ENCODE data around the gene LEUTX.

LEUTX gene

DNA sequence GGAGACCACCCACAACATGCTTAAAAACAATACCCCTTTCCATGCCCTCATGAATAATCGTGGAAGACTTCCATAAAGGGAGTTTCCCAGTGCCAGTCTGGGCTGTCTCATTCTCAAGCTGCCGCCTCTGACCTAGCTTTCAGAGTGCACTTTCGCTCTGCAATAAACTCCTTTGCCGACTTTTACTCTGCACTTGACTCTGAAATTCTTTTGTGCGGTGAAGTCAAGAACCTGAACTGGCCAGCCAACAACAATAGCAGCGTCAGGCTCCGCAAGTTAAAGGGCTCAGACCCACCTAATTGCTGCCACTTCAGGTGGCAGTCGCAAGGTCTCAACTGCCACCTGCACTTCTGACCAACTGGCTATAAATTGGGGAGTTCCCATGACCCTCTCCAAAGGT, 10.3 kb upstream of the LEUTX start:
- no peak for DNase-seq (ENCODE audit: low read depth)
- TF ChIP-seq, protein P1, sequence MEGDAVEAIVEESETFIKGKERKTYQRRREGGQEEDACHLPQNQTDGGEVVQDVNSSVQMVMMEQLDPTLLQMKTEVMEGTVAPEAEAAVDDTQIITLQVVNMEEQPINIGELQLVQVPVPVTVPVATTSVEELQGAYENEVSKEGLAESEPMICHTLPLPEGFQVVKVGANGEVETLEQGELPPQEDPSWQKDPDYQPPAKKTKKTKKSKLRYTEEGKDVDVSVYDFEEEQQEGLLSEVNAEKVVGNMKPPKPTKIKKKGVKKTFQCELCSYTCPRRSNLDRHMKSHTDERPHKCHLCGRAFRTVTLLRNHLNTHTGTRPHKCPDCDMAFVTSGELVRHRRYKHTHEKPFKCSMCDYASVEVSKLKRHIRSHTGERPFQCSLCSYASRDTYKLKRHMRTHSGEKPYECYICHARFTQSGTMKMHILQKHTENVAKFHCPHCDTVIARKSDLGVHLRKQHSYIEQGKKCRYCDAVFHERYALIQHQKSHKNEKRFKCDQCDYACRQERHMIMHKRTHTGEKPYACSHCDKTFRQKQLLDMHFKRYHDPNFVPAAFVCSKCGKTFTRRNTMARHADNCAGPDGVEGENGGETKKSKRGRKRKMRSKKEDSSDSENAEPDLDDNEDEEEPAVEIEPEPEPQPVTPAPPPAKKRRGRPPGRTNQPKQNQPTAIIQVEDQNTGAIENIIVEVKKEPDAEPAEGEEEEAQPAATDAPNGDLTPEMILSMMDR (IDR thresholded peaks at IDR 0.05; ENCODE audit: control insufficient read depth, insufficient read depth, low read depth, low read length, missing control alignments): no peak
- H3K4me3 ChIP-seq (ENCODE audit: control insufficient read depth, low read depth, low read length): no peak overlapping the region

- no peak overlapping the region for H3K4me3 ChIP-seq (ENCODE audit: control insufficient read depth, low read depth, low read length)
- TF ChIP-seq, protein P1 (IDR thresholded peaks at IDR 0.05; ENCODE audit: control insufficient read depth, insufficient read depth, low read depth, low read length, missing control alignments): no peak
- no peak for DNase-seq (ENCODE audit: low read depth)
These were observed 9.9 kb upstream of the LEUTX start for GRCh38 chr19:39768786-39769185.

DNA sequence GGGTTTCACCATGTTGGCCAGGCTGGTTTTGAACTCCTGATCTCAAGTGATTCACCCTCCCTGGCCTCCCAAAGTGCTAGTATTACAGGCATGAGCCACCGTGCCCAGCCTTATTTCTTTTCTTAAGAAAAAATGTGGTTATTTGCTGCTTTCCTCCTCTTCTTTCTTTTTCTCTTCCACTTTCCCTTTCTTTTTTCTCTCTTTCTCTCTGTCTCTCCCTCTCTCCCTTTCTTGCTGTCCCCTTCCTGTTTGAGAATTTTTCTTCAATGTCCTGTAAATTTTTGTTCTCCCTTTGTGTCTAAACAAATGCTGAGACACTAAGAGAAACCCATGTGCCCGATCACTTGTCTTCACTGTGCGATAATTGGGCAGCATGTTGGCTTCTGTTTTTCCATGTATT, 2.2 kb downstream of the LEUTX start:
- H3K4me3 ChIP-seq (ENCODE audit: control insufficient read depth, low read depth, low read length): no peak overlapping the region
- TF ChIP-seq, protein P1 (IDR thresholded peaks at IDR 0.05; ENCODE audit: control insufficient read depth, insufficient read depth, low read depth, low read length, missing control alignments): no peak
- DNase-seq (ENCODE audit: low read depth): no peak

DNA sequence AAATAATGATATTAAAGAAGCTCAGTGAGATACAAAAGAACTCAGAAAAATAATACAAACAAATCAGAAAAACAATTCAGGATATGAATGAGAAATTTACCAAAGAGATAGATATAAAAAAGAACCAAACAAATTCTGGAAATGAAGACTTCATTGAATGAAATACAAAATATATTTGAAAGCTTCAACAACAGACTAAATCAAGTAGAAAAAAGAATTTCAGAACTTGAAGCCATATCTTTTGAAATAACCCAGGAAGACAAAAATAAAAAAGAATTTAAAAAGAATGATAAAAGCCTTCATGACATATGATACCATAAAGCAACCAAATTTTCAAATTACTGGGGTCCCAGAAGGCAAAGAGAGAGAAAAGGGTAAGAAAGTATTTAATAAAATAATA, 9.6 kb downstream of the LEUTX start:
- TF ChIP-seq, protein P1 (IDR thresholded peaks at IDR 0.05; ENCODE audit: control insufficient read depth, insufficient read depth, low read depth, low read length, missing control alignments): no peak
- no peak overlapping the region for H3K4me3 ChIP-seq (ENCODE audit: control insufficient read depth, low read depth, low read length)
- DNase-seq (ENCODE audit: low read depth): no peak

DNA sequence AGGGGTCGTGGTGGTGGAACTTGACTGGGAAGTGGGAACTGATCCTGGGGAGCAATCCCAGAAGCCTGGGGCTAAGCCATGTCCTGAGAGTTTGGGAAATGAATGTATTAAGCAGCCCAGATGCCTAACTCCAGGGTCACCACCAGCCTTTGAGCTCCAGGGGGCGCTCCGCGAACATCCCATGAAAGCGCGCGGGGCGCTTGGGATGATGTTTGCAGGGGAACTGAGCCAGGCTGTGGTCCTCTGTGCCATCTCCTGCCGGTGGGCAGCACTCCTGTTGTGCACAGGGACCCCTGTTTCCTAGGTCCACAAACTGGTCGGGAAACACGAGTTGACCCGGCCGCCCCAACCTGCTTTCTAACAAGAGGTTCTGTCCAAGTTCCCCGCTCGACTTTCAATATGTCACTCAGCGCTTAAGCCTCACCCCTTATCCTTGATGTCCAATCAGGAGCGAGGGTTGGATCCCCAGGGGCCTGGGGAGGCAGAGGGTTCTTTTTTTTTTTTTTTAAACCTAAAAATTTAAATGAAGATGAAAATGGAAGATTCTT, 14.4 kb downstream of the LEUTX start:
- TF ChIP-seq, protein P1 (IDR thresholded peaks at IDR 0.05; ENCODE audit: control insufficient read depth, insufficient read depth, low read depth, low read length, missing control alignments): peak; percentile 94
- peak; percentile 24 for DNase-seq (ENCODE audit: low read depth)
- peak overlapping the region; percentile 64 for H3K4me3 ChIP-seq (ENCODE audit: control insufficient read depth, low read depth, low read length)

- H3K4me3 ChIP-seq (ENCODE audit: control insufficient read depth, low read depth, low read length): no peak overlapping the region
- TF ChIP-seq, protein P1 (IDR thresholded peaks at IDR 0.05; ENCODE audit: control insufficient read depth, insufficient read depth, low read depth, low read length, missing control alignments): no peak
- DNase-seq (ENCODE audit: low read depth): no peak
These were observed 16.3 kb downstream of the LEUTX start for GRCh38 chr19:39795001-39795400.
